H1 (cell line): Measurements from ENCODE around the gene EXOC5. TPM values are rescaled to one million over a fixed set of nuclear protein-coding genes. Genes with fewer than 3 reads are reported as not detected.
A peak's percentile ranks its signal among the peaks of the same experiment; 100 is the strongest.

Experiments
- CTCF ChIA-PET: fragments of 300-600 bp; sonication (Branson Sonifier 250); formaldehyde crosslinking; loops from one replicate; lab custom pipeline; 2021; ENCODE audit not compliant: partially characterized antibody; lab: Charles Lee
- POLR2A ChIA-PET: fragments of 300-600 bp; sonication (Branson Sonifier 250); formaldehyde crosslinking; loops from one replicate; lab custom pipeline; 2021; ENCODE audit warnings: inconsistent platforms; ENCODE audit not compliant: partially characterized antibody; lab: Charles Lee
- DNase-seq, 2 experiments: peaks; one replicate each; pipeline versions ENCODE4 v3.0.0 to v3.0.0-alpha.2; 2010 to 2022; ENCODE audit warnings: low spot score in 2 of 2, low read depth in 1 of 2, mixed read lengths in 1 of 2
- FAIRE-seq: peaks from 2 replicates; lab custom pipeline; 2011; peaks lifted over from hg19 to GRCh38; lab: Jason Lieb, UNC
- H2AFZ ChIP-seq: 2 replicates; pipeline ENCODE4 v1.8.1; 2012; ENCODE audit warnings: low read length, inconsistent platforms
- H2AK5ac ChIP-seq: 2 replicates; pipeline ENCODE4 v1.6.1; 2013; ENCODE audit warnings: low read depth, low read length
- H2BK120ac ChIP-seq: replicated peaks from 2 replicates; pipeline ENCODE3; 2013; ENCODE audit warnings: low read depth, low read length, inconsistent platforms
- H2BK12ac ChIP-seq: 2 replicates; pipeline ENCODE4 v1.6.1; 2013; ENCODE audit warnings: low read depth, low read length
- H2BK15ac ChIP-seq: 2 replicates; pipeline ENCODE4 v1.6.1; 2013; ENCODE audit warnings: low read length
- H2BK20ac ChIP-seq: 2 replicates; pipeline ENCODE4 v1.6.1; 2013; ENCODE audit warnings: low read length
- H2BK5ac ChIP-seq: 2 replicates; pipeline ENCODE4 v1.6.1; 2013; ENCODE audit warnings: low read depth, low read length
- H3K14ac ChIP-seq: 2 replicates; pipeline ENCODE4 v1.6.1; 2013; ENCODE audit warnings: inconsistent platforms; ENCODE audit not compliant: insufficient read length
- H3K18ac ChIP-seq: 2 replicates; pipeline ENCODE4 v1.6.1; 2013; ENCODE audit warnings: low read length; ENCODE audit errors: extremely low read depth
- H3K23ac ChIP-seq: 2 replicates; pipeline ENCODE4 v1.6.1; 2013; ENCODE audit warnings: inconsistent platforms; ENCODE audit not compliant: insufficient read length
- H3K23me2 ChIP-seq: 2 replicates; pipeline ENCODE4 v1.6.1; 2013; ENCODE audit warnings: low read depth, low read length
- H3K27ac ChIP-seq: 2 replicates; pipeline ENCODE4 v1.6.1; 2011; ENCODE audit warnings: low read depth, low read length, inconsistent platforms
- H3K27me3 ChIP-seq, 4 experiments: replicated peaks in 1 of 4; 1 replicate in 1 of 4; 2 replicates in 3 of 4; pipeline versions ENCODE4 v1.6.1 to v1.8.1; 2011 to 2013; ENCODE audit warnings: low read length in 3 of 4, mild to moderate bottlenecking in 3 of 4, inconsistent platforms in 2 of 4, mixed read lengths in 2 of 4, moderate library complexity in 1 of 4; ENCODE audit not compliant: control insufficient read depth in 3 of 4, insufficient read depth in 3 of 4; ENCODE audit errors: extremely low read depth in 1 of 4
- H3K36me3 ChIP-seq, 4 experiments: 2 replicates each; pipeline versions ENCODE4 v1.6.1 to v1.8.1; 2011 to 2013; ENCODE audit warnings: mild to moderate bottlenecking in 4 of 4, low read length in 3 of 4, moderate library complexity in 2 of 4, control low read depth in 1 of 4, inconsistent platforms in 1 of 4; ENCODE audit not compliant: insufficient read depth in 4 of 4, control insufficient read depth in 2 of 4
- H3K4ac ChIP-seq: replicated peaks from 2 replicates; pipeline ENCODE3; 2013; ENCODE audit warnings: low read length, low read depth, mixed read lengths, inconsistent platforms; ENCODE audit not compliant: insufficient read length
- H3K4me1 ChIP-seq, 4 experiments: replicated peaks in 1 of 4; 1 replicate in 1 of 4; 2 replicates in 3 of 4; pipeline versions ENCODE4 v1.6.1 to v1.8.1; 2011 to 2013; ENCODE audit warnings: low read length in 3 of 4, inconsistent platforms in 2 of 4, mixed read lengths in 1 of 4; ENCODE audit not compliant: insufficient read depth in 4 of 4, control insufficient read depth in 3 of 4
- H3K4me2 ChIP-seq, 2 experiments: 2 replicates each; pipeline versions ENCODE4 v1.6.1 to v1.8.1; 2011 to 2013; ENCODE audit warnings: low read depth in 2 of 2, low read length in 2 of 2, control low read depth in 1 of 2, inconsistent platforms in 1 of 2, mild to moderate bottlenecking in 1 of 2; ENCODE audit not compliant: insufficient read depth in 1 of 2
- H3K4me3 ChIP-seq, 4 experiments: fragments of 200-600, 300-600 bp in 1 of 4; sonication (generic), shearing (Covaris generic), sonication (Bioruptor Twin) in 1 of 4; 2 replicates each; pipeline versions ENCODE4 v1.5.1 to v1.8.1; 2011 to 2016; ENCODE audit warnings: low read length in 4 of 4, low read depth in 3 of 4, control low read depth in 2 of 4, inconsistent platforms in 2 of 4, mild to moderate bottlenecking in 2 of 4, mixed read lengths in 1 of 4, moderate library complexity in 1 of 4; ENCODE audit not compliant: insufficient read depth in 2 of 4; ENCODE audit errors: extremely low read depth in 1 of 4
- H3K56ac ChIP-seq: replicated peaks from 2 replicates; pipeline ENCODE3; 2013; ENCODE audit warnings: low read depth, mild to moderate bottlenecking, mixed read lengths, low read length, inconsistent platforms; ENCODE audit not compliant: insufficient read length
- H3K79me1 ChIP-seq: 2 replicates; pipeline ENCODE4 v1.6.1; 2013; ENCODE audit warnings: low read depth, low read length, control low read depth
- H3K79me2 ChIP-seq, 2 experiments: 2 replicates each; pipeline versions ENCODE4 v1.6.1 to v1.8.1; 2012 to 2013; ENCODE audit warnings: low read length in 2 of 2, mild to moderate bottlenecking in 2 of 2, inconsistent platforms in 1 of 2; ENCODE audit not compliant: insufficient read depth in 2 of 2, control insufficient read depth in 1 of 2
- H3K9ac ChIP-seq, 4 experiments: replicated peaks in 1 of 4; 1 replicate in 1 of 4; 2 replicates in 3 of 4; pipeline versions ENCODE4 v1.6.1 to v1.8.1; 2011 to 2013; ENCODE audit warnings: low read depth in 3 of 4, low read length in 3 of 4, control low read depth in 2 of 4, mild to moderate bottlenecking in 2 of 4, moderate library complexity in 2 of 4, inconsistent platforms in 1 of 4; ENCODE audit errors: extremely low read depth in 1 of 4
- H3K9me3 ChIP-seq, 2 experiments: 2 replicates each; pipeline versions ENCODE4 v1.6.1 to v1.8.1; 2012 to 2013; ENCODE audit warnings: mild to moderate bottlenecking in 2 of 2, moderate library complexity in 2 of 2, control low read depth in 1 of 2, inconsistent platforms in 1 of 2, low read depth in 1 of 2, low read length in 1 of 2, mixed read lengths in 1 of 2; ENCODE audit not compliant: insufficient read depth in 2 of 2
- H4K20me1 ChIP-seq, 2 experiments: replicated peaks in 1 of 2; 2 replicates each; pipeline versions ENCODE3 to v1.8.1; 2011 to 2013; ENCODE audit warnings: inconsistent platforms in 2 of 2, low read length in 2 of 2, mild to moderate bottlenecking in 1 of 2; ENCODE audit not compliant: insufficient read depth in 2 of 2, control insufficient read depth in 1 of 2
- H4K5ac ChIP-seq: 2 replicates; pipeline ENCODE4 v1.6.1; 2013; ENCODE audit warnings: low read length, low read depth, mixed read lengths, inconsistent platforms; ENCODE audit not compliant: insufficient read length
- H4K8ac ChIP-seq: 2 replicates; pipeline ENCODE4 v1.8.0; 2013; ENCODE audit warnings: mild to moderate bottlenecking, moderate library complexity, low read length, inconsistent platforms; ENCODE audit not compliant: insufficient read depth; ENCODE audit errors: extremely low read depth
- H4K91ac ChIP-seq: replicated peaks from 2 replicates; pipeline ENCODE3; 2013; ENCODE audit warnings: low read length, mixed read lengths, inconsistent platforms; ENCODE audit not compliant: insufficient read length
- KDM5A ChIP-seq: fragments of 200-600 bp; IDR thresholded peaks from 2 replicates; pipeline ENCODE4 v1.7.1; 2012; ENCODE audit warnings: mild to moderate bottlenecking, low read length, inconsistent platforms, mixed read lengths
- WGBS, 2 experiments: shearing (Covaris generic) in 1 of 2; methylation state at CpG; one replicate each; pipeline versions ENCODE4 v1.1.6 to v1.1.7; 2013 to 2015; ENCODE audit warnings: low lambda C conversion rate in 2 of 2, mixed read lengths in 2 of 2, inconsistent platforms in 1 of 2, low coverage in 1 of 2, missing lambda C conversion rate in 1 of 2; ENCODE audit not compliant: insufficient replicate concordance in 2 of 2, insufficient coverage in 1 of 2, insufficient read length in 1 of 2; ENCODE audit errors: extremely low coverage in 1 of 2, missing lambda C conversion rate in 1 of 2; 5-methylcytosine and 5-hydroxymethylcytosine counted together
- long read RNA-seq, 2 experiments: library from RNA in 1 of 2; library from capped mRNA in 1 of 2; stranded (forward); transcript quantifications; one replicate each; pipeline ENCODE4 v2.0.0, GENCODE V29; 2021; ENCODE audit warnings: inconsistent platforms in 1 of 2
- polyA minus RNA-seq, 3 experiments: library from RNA; depleted of rRNA, polyadenylated mRNA; stranded (reverse); fragments of >200 nt; gene quantifications; 1 replicate in 2 of 3; 2 replicates in 1 of 3; pipeline ENCODE4 v1.2.3, GENCODE V29; 2011
- polyA plus RNA-seq, 7 experiments: library from polyadenylated mRNA; depleted of rRNA in 3 of 7; stranded (reverse) in 5 of 7; unstranded in 2 of 7; fragments of >200 nt in 5 of 7; fragments of 200-250 nt in 2 of 7; gene quantifications; 1 replicate in 5 of 7; 2 replicates in 1 of 7; 4 replicates in 1 of 7; pipeline versions ENCODE4 v1.2.1 to v1.2.3, GENCODE V29; 2011 to 2013; ENCODE audit warnings: missing spikeins in 2 of 7, mixed read lengths in 2 of 7
- total RNA-seq: library from RNA; stranded (reverse); fragmentation: NEBNext Ultra II Directional; extraction: Animal tissue kit (Norgen Biotek cat#: 25700); gene quantifications from 2 replicates; pipeline ENCODE4 v1.2.1, GENCODE V29; 2021

EXOC5 gene, protein sequence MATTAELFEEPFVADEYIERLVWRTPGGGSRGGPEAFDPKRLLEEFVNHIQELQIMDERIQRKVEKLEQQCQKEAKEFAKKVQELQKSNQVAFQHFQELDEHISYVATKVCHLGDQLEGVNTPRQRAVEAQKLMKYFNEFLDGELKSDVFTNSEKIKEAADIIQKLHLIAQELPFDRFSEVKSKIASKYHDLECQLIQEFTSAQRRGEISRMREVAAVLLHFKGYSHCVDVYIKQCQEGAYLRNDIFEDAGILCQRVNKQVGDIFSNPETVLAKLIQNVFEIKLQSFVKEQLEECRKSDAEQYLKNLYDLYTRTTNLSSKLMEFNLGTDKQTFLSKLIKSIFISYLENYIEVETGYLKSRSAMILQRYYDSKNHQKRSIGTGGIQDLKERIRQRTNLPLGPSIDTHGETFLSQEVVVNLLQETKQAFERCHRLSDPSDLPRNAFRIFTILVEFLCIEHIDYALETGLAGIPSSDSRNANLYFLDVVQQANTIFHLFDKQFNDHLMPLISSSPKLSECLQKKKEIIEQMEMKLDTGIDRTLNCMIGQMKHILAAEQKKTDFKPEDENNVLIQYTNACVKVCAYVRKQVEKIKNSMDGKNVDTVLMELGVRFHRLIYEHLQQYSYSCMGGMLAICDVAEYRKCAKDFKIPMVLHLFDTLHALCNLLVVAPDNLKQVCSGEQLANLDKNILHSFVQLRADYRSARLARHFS
- total RNA-seq (79.2 and 86.7 TPM in 2 replicates), polyA plus RNA-seq (2011; rRNA removed) (16.6 and 23.0 TPM in 2 replicates), polyA minus RNA-seq (2011; rRNA and poly(A)+ RNA removed) (28.2 and 40.1 TPM in 2 replicates)
- 23.0 TPM for polyA plus RNA-seq (2011; cell fraction: cytosol; rRNA removed)
- polyA plus RNA-seq (2011; cell fraction: nucleus; rRNA removed) = 11.8 TPM
- polyA plus RNA-seq (2012, experiment 1 of 2) = 22.4 to 52.1 TPM (median 32.2 TPM) in 4 replicates
- polyA plus RNA-seq (2012, experiment 2 of 2) = 1.4 TPM
- polyA plus RNA-seq (2013, experiment 1 of 2) = 35.4 TPM
- 36.5 TPM for polyA plus RNA-seq (2013, experiment 2 of 2)
- 42.6 TPM for polyA minus RNA-seq (2011; cell fraction: cytosol; rRNA and poly(A)+ RNA removed)
- polyA minus RNA-seq (2011; cell fraction: nucleus; rRNA and poly(A)+ RNA removed) = 56.4 TPM
- long read RNA-seq, experiment 1, full-length matches to known transcripts = 5 of 77 reads
- long read RNA-seq, experiment 1, partial matches to known transcripts = 19 of 77 reads
- long read RNA-seq, experiment 1, other reads (novel, unspliced or antisense) = 53 of 77 reads
- long read RNA-seq, experiment 2, partial matches to known transcripts = 2 of 6 reads
- long read RNA-seq, experiment 2, other reads (novel, unspliced or antisense) = 4 of 6 reads

DNA sequence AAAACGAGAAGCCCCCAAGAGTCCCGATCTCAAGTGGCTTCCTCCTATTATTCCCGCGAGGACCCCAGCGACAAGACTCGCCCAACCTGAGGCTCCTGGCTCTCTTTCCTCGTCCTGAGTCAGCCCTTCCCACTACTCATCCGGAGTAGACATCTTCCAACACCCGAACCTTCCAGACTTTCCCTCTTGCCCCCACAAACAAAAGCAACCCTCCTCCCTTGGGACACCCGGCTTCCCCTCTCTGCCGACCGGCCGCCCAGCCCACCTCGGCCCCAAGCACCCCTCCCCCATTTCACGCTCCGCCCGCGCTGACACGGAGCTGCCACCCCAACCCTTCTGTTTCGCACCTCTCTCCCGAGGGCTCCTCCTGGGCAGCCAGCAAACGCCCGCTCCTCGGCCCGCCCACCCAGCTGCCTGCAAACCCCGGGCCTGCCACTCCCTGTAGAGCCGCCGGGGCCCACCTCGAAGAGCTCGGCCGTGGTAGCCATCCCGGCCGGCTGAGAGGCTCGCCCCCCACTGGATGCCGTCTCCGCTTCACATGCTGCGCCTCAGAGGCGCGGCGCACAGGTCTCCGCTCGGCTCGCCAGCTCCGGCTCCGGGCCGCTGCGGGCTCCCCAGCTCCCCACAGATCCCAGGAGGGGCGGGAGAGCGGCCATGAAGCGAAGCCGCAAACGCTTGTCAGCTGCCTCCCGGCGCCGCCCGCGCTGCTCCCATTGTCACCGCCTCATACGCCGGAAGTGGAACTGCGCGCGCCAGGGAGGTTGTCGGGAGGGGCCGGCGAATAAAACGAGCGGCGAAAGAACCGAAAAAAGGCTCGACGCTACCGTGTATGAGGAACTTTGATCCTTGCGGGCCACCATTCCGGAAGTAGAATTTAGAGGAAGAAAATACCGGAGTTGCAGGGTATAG, at the start of gene EXOC5, which contains the start of gene AP5M1:
Gene EXOC5 (minus strand): TSS at position 745 of the 909 bp plus-strand sequence. CDS start 257 bp downstream, at position 488.
Gene AP5M1 (plus strand): TSS at position 811 of the 909 bp plus-strand sequence. CDS start 344 bp downstream, outside the sequence.
- peak within 1 kb of the TSS; percentile 68 to 73 for H3K4me2 ChIP-seq
- H3K27ac ChIP-seq = peak within 1 kb of the TSS; percentile 81
- no peak within 1 kb of the TSS for H3K23ac ChIP-seq
- peak; percentile 64 to 87 for DNase-seq
- no peak within 1 kb of the TSS for H2BK20ac ChIP-seq
- no peak within 1 kb of the TSS for H2BK15ac ChIP-seq
- POLR2A ChIA-PET = interaction anchor here (0.6 to 3.8 kb wide), 14 partner anchors 8 to 1690 kb away, joined by 3 to 26 read pairs (median 3); partner anchors contain the start of gene NAA30
- H3K18ac ChIP-seq = peak within 1 kb of the TSS; percentile 81
- H4K8ac ChIP-seq = peak within 1 kb of the TSS; percentile 81; the same call in 1 of the 2 replicates
- peak within 1 kb of the TSS; percentile 79 for H4K91ac ChIP-seq
- H3K4me3 ChIP-seq = peak within 1 kb of the TSS; percentile 85 to 98 (median 95)
- no peak within 1 kb of the TSS for H2BK120ac ChIP-seq
- H3K79me2 ChIP-seq = peaks cover 10 to 86% of the 10 kb centered on the region in 2 experiments; a peak in 3 of 4 replicates
- H3K56ac ChIP-seq = peak within 1 kb of the TSS; percentile 65
- H3K4ac ChIP-seq = no peak within 1 kb of the TSS
- H3K14ac ChIP-seq = no peak within 1 kb of the TSS
- peak within 1 kb of the TSS; percentile 62; the same call in 1 of the 2 replicates for H2BK12ac ChIP-seq
- no peaks in the 10 kb centered on the region; the same call in 1 of the 2 replicates for H3K79me1 ChIP-seq
- peak; percentile 24 for FAIRE-seq
- H4K5ac ChIP-seq = peak within 1 kb of the TSS; percentile 95
- peak within 1 kb of the TSS; percentile 87; the same call in 1 of the 2 replicates for H2BK5ac ChIP-seq
- H4K20me1 ChIP-seq = peaks cover 2 to 7% of the 10 kb centered on the region in 2 experiments
- H2AFZ ChIP-seq = peak within 1 kb of the TSS; percentile 96
- no peaks in the 10 kb centered on the region for H3K27me3 ChIP-seq
- CTCF ChIA-PET = interaction anchor here (0.6 to 1.2 kb wide), 2 partner anchors 33 to 141 kb away, joined by 3 to 4 read pairs; no protein-coding TSS in a partner anchor
- 1% methylated on average over 54 of the region's 76 CpGs; no CpG with 5 or more reads in 1 of the 2 experiments for WGBS, 2 experiments
- peak within 1 kb of the TSS; percentile 87 to 96 (median 91) for H3K9ac ChIP-seq
- H3K4me1 ChIP-seq = peaks cover 0 to 3% (median 1%) of the 10 kb centered on the region in 4 experiments; a peak in 3 of 7 replicates
- no peaks in the 10 kb centered on the region for H3K23me2 ChIP-seq
- H3K9me3 ChIP-seq = no peaks in the 10 kb centered on the region
- peaks cover 0 to 2% (median 0%) of the 10 kb centered on the region in 4 experiments; a peak in 1 of 8 replicates for H3K36me3 ChIP-seq
- H2AK5ac ChIP-seq = no peak within 1 kb of the TSS
- no peak for TF ChIP-seq KDM5A
